Peyer's patch (tissue), 4 donors: ENCODE data around the gene BRMS1.

Source experiments
- POLR2A ChIP-seq, 2 donors: fragments of 450-650 bp; IDR thresholded peaks; one replicate each; pipeline ENCODE4 v1.5.1; 2017; ENCODE audit warnings: antibody characterized with exemption in 2 of 2, mild to moderate bottlenecking in 2 of 2, moderate library complexity in 2 of 2
- TF ChIP-seq, protein P1 (sequence below), 6 experiments: fragments of 450-650 bp in 4 of 6; fragments of 200-600 bp in 2 of 6; sonication (generic) in 1 of 6; IDR thresholded peaks; one replicate each; pipeline ENCODE4 v1.5.1; 2017 to 2019; ENCODE audit warnings: antibody characterized with exemption in 6 of 6, mild to moderate bottlenecking in 3 of 6, moderate library complexity in 1 of 6

DNA sequence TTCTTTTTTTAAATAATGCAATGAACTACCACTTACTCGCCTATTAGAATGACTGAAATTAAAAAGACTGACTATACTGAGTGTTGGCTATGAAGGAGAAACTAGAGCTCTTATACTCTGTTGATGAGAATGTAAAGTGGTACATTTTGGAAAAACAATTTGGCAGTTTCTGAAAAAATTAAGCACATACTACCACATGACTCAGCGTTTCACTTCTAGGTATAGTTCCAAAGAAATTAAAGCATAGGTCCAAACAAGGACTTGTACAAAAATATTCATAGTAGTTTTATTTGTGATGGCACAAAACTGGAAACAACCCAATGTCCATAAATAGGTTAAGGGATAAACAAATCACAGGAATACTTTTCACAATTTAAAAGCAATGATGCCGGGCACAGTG is 49.0 kb upstream of the BRMS1 start:
- TF ChIP-seq, protein P1, sequence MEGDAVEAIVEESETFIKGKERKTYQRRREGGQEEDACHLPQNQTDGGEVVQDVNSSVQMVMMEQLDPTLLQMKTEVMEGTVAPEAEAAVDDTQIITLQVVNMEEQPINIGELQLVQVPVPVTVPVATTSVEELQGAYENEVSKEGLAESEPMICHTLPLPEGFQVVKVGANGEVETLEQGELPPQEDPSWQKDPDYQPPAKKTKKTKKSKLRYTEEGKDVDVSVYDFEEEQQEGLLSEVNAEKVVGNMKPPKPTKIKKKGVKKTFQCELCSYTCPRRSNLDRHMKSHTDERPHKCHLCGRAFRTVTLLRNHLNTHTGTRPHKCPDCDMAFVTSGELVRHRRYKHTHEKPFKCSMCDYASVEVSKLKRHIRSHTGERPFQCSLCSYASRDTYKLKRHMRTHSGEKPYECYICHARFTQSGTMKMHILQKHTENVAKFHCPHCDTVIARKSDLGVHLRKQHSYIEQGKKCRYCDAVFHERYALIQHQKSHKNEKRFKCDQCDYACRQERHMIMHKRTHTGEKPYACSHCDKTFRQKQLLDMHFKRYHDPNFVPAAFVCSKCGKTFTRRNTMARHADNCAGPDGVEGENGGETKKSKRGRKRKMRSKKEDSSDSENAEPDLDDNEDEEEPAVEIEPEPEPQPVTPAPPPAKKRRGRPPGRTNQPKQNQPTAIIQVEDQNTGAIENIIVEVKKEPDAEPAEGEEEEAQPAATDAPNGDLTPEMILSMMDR (IDR thresholded peaks at IDR 0.05), result no peak
- TF ChIP-seq POLR2A (IDR thresholded peaks at IDR 0.05), result no peak
